WTC11 (cell line): ENCODE data around the gene CHST11.

Experiments
- AR ChIP-seq: fragments of 250-450 bp; sonication (Bioruptor Pico); IDR thresholded peaks from 2 replicates; pipeline ENCODE4 v1.9.0; 2021; ENCODE audit warnings: mild to moderate bottlenecking
- ATF3 ChIP-seq: sonication (generic); formaldehyde crosslinking; conservative IDR thresholded peaks from 2 replicates; pipeline ENCODE4 v1.8.1; 2022; ENCODE audit warnings: mild to moderate bottlenecking, missing genetic modification reagents
- CREM ChIP-seq: sonication (generic); formaldehyde crosslinking; IDR thresholded peaks from 2 replicates; pipeline ENCODE4 v1.8.1; 2022; ENCODE audit warnings: mild to moderate bottlenecking, missing genetic modification reagents, moderate library complexity
- CTCF ChIP-seq: fragments of 200-600 bp; IDR thresholded peaks from 2 replicates; pipeline ENCODE4 v1.8.0; 2022; ENCODE audit warnings: antibody characterized with exemption
- ELF4 ChIP-seq: sonication (generic); formaldehyde crosslinking; IDR thresholded peaks from 2 replicates; pipeline ENCODE4 v1.8.1; 2022; ENCODE audit warnings: low read depth, mild to moderate bottlenecking, moderate library complexity, missing genetic modification reagents
- MAX ChIP-seq: sonication (generic); formaldehyde crosslinking; IDR thresholded peaks from 2 replicates; pipeline ENCODE4 v1.8.0; 2022; ENCODE audit warnings: mild to moderate bottlenecking, missing genetic modification reagents
- NFATC4 ChIP-seq: fragments of 250-450 bp; sonication (Bioruptor Pico); IDR thresholded peaks from 2 replicates; pipeline ENCODE4 v1.9.0; 2021; ENCODE audit warnings: mild to moderate bottlenecking
- NR1H2 ChIP-seq: sonication (generic); formaldehyde crosslinking; IDR thresholded peaks from 2 replicates; pipeline ENCODE4 v1.9.0; 2021; ENCODE audit warnings: mild to moderate bottlenecking, moderate library complexity, missing genetic modification reagents
- NR3C1 ChIP-seq: sonication (generic); formaldehyde crosslinking; conservative IDR thresholded peaks from 2 replicates; pipeline ENCODE4 v1.8.1; 2023; ENCODE audit warnings: low read depth, mild to moderate bottlenecking, missing genetic modification reagents
- PREB ChIP-seq: sonication (generic); formaldehyde crosslinking; IDR thresholded peaks from 2 replicates; pipeline ENCODE4 v1.8.1; 2022; ENCODE audit warnings: mild to moderate bottlenecking, missing genetic modification reagents, moderate library complexity, borderline replicate concordance
- SOX15 ChIP-seq: fragments of 250-450 bp; sonication (Bioruptor Pico); IDR thresholded peaks from 2 replicates; pipeline ENCODE4 v1.9.0; 2021; ENCODE audit warnings: mild to moderate bottlenecking
- SP1 ChIP-seq: sonication (generic); formaldehyde crosslinking; conservative IDR thresholded peaks from 2 replicates; pipeline ENCODE4 v1.8.1; 2022; ENCODE audit warnings: missing genetic modification reagents
- USF1 ChIP-seq: sonication (generic); formaldehyde crosslinking; IDR thresholded peaks from 2 replicates; pipeline ENCODE4 v1.8.0; 2022; ENCODE audit warnings: mild to moderate bottlenecking, missing genetic modification reagents

GRCh38 chr12:104729091-104729490 is 272.3 kb downstream of the CHST11 start:
- TF ChIP-seq NR1H2 (CRISPR knock-in tag) (no peak), MAX (CRISPR knock-in tag) (no peak), SOX15 (CRISPR knock-in tag) (no peak), PREB (CRISPR knock-in tag) (no peak), ELF4 (no peak), CTCF (no peak), NFATC4 (CRISPR knock-in tag) (no peak), AR (CRISPR knock-in tag) (no peak), ATF3 (no peak), SP1 (CRISPR knock-in tag) (no peak), CREM (CRISPR knock-in tag) (no peak), NR3C1 (CRISPR knock-in tag) (no peak), USF1 (CRISPR knock-in tag) (no peak)
